Measurements from ENCODE around the gene EGFLAM. TPM values are rescaled to one million over a fixed set of nuclear protein-coding genes. Genes with fewer than 3 reads are reported as not detected.

Gene EGFLAM
- total RNA-seq, 1 experiment from 2014 or later: not detected

DNA sequence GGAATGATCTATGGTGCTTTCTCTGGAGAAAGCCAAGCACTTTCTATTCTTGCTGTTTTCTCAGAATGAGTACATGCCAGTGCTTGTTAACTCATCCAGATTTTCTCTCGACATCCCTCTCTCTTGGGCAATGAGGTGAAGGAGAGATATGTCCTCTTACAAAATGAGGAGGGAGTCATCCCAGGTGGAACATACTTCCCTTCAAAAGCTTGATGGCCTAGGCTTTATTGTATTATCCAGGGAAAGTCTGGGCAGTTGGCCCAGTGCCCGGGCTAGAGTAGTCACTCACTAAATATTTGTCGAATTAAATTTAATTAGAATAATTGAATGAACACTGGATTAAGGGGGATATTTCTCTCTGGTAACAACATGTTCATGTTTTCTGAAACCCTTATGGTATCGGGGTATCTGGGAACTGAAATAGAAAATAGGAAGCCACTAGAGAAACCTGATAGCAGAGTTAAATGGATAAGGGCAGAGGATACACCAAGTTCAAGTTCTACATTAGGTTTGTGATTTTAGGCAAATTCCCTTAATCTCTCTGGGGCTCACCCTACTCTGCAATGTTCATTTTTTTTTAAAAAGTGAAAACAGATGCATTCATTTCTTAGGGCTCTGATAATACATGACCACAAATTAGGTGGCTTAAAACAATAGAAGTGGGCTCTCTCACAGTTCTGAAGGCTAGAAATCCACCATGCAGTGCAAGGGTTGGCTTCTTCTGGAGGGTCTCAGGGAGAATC, 198.5 kb downstream of the EGFLAM start:
- no peak for DNase-seq (ENCODE audit: low spot score)
- in situ Hi-C loops (cut with HindIII; ENCODE audit: low sequenced_read_pairs): no loop called here

DNA sequence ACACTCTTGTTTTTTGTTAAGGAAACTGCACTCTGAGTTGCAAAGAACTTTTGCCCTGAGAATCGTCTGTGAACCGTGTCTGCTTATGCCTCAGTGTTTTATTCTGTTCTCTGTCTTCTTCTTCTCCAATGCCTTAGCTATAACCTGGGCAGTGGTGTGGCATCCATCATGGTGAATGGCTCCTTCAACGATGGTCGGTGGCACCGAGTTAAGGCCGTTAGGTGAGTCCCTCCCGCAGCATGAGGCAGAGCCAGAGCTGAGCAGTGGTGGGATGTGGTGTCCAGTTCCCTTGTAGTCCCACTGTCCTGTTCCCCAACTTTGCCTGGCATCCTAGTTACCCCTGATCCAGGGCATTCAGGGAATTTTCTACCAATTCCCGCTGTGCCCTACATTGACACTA, 199.8 kb downstream of the EGFLAM start:
- DNase-seq (ENCODE audit: low spot score): no peak
- in situ Hi-C loops (cut with HindIII; ENCODE audit: low sequenced_read_pairs): no loop called here

DNA sequence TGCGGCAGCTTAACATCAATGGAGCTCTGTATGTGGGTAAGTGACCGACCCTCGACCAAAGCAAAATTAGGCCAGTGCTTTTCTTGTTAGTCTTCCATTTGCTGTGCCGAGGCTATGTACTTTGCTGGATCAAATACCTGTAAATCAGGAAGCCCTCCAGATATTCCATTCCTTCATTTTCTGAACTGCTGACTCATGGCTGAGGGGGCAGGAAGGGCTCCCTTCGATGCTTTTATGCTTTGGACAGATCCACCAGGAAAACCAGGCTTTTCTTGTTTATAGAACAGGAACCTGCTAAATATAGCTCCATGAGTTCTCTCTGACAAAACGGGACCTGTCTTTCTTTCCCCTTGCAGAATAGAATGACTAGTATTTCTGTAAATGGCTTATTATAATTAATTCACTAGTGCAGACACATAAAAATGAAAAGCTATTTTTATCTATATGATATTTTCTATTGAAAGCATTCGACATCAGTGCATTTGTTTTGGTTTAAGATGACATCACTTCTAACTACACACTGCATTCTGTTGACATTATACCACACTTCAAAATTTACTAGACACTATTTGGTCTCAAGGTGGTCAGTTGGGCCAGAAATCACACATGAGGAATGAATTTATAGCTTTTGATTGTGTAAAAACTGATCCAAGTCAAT, 204.7 kb downstream of the EGFLAM start:
- in situ Hi-C loops (cut with HindIII; ENCODE audit: low sequenced_read_pairs): no loop called here
- no peak for DNase-seq (ENCODE audit: low spot score)

DNA sequence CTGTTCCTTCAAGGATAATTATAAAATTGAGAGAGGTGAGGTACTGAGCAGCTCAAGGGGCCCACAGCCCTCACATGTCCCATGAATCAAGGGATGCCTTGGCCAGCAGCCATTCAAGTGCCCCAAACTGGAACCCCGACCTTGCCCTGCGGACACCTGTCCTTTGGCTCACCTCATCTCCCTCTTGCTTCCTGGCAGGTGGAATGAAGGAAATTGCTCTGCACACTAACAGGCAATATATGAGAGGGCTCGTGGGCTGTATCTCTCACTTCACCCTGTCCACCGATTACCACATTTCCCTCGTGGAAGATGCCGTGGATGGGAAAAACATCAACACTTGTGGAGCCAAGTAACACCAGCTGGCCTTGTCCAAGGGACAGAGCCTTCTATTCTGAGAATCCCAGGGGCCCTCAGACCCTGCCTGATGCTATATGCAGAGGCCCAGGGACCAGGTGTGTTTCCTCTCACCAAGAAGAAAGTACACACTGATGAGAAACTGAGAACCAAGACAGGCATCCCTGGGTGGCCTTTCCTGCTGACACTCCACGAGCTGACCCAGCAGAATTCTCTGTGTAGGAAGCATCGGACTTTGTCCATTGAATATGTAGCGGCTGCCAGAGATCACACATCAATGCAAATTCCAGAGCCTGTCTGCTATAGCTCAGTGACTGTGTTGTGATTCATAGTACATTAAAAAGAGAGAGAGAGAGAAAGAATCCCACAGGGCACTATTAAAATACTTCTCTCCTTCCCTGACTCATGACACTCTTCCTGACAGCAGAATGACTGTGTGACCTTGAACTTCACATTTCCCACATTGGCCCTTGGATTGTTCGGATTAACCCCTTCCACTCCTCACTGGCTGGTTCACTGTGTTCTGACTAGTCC, 205.5 kb downstream of the EGFLAM start:
- DNase-seq (ENCODE audit: low spot score): no peak
- in situ Hi-C loops (cut with HindIII; ENCODE audit: low sequenced_read_pairs): no loop called here

DNA sequence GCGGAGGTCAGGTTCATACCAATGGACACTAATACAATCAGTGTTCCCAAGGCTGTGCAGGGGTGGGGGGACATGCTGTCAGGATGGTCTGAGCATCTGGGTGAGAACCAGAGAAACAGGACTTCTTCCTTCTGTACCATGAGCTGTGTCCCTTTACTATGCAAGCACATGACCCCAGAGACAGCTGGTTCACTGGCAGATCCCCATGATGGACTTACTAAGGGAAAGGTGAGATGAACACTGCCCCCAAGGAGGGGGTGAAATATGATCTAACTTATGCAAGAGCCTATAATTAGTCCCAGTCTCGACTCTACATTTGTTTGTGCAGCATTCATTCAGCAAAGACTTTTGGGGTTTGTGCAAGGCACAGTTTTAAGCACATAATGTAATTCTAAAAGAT, 206.7 kb downstream of the EGFLAM start:
- no peak for DNase-seq (ENCODE audit: low spot score)
- in situ Hi-C loops (cut with HindIII; ENCODE audit: low sequenced_read_pairs): no loop called here

DNA sequence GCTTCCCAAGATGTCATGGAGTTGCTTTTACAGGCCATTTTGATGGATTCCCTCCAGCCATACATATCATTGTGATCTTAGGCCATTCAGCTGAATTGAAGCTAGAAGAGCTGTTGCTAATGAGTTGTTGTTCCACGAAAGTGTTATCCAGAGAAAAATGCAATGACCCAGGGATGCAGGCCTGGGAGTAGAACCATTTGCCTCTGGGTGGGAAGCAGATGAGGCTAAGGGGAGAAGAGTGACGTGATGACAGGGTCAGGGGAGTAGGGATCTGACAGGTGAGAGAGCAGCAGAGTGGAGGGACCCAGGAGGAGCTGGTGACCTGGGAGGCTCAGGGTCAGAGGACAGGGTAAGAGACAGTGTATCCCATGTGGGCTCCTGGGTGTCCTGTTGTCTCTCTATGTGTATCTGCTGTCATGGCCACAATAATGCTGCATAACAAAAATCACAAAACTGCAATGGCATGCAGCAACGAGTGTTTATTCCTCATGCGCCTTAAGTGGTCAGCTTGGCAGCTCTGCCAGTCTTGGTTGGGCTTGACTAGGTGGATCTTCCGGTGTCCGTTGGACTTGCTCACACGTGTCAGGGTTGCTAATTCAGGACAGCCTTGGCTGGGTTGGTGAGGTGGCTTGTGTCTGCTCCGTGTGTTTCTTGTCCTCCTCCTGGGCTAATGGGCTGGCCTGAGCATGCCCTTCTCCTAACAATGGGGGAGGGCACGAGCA, 207.5 kb downstream of the EGFLAM start:
- in situ Hi-C loops (cut with HindIII; ENCODE audit: low sequenced_read_pairs): no loop called here
- no peak for DNase-seq (ENCODE audit: low spot score)

DNA sequence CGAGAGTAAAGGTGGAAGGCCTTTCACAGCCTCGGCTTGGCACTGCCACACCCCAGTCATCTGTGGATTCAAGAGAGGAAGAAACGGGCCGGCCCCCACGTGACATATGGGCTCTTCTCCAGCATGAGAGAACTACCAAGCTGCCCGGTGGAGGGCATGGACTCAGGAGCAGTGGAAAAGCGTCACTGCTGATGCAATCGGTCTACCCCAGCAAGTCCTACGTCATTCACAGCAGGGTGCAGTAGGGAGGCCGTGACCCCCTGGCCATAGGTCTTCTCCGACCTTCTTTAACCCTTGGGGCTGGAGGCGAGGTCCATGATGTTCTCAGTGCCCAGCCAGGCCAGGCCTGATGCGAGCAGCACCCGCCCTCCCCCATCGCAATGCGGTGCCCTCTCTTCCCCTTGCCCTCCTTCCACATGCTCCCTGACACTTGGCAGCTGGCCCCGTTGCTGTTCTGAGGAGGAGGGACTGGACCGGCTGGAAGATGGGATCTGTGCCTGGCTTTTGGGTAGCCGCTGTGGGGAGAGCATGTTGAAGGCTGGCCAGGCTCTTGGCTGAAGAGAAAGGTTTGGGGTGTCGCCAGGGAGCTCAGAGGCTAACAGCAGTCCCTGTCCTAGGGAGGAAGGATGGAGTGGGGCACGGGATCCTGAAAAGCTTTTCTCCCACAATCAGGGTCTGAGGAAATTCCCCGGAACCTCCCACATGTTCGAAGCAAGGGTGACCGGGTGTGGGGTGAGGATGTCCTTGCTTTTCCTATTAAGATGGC, 208.2 kb downstream of the EGFLAM start:
- in situ Hi-C loops (cut with HindIII; ENCODE audit: low sequenced_read_pairs): no loop called here
- peak; percentile 88 for DNase-seq (ENCODE audit: low spot score)

DNA sequence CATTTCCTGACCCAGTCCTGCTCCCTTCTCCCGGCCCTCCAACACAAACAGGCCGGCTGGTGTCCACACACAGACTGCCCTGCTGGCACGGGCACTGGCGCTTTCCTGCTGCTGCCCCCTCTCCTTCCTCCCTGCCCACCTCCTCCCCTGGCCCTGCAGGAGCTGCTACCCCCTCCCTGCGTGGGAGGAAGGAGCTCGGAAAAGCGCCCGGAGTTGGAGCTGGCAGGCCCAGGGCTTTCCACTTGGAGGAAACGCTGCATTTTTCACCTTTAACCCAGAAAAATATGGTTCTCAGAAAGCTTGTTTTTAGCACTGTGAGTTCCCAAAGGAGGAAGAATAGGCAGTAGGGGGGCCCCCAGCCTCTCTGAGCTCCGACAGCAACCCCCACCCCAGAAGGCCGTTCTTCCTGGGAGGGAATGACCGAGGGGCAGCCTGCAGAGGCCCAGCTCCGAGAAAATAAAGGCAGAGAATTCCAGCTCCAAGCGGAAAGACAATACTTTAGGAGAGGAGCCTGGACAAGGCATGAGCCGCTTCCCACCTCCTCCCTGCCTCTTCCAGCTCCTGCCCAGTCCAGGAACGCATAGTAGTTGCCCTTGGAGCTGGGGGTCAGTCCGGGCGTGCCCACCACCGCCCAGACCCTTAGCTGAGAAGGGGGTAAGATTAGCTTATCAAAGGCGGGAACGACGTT, 209.1 kb downstream of the EGFLAM start:
- in situ Hi-C loops (cut with HindIII; ENCODE audit: low sequenced_read_pairs): no loop called here
- peak; percentile 57 for DNase-seq (ENCODE audit: low spot score)

DNA sequence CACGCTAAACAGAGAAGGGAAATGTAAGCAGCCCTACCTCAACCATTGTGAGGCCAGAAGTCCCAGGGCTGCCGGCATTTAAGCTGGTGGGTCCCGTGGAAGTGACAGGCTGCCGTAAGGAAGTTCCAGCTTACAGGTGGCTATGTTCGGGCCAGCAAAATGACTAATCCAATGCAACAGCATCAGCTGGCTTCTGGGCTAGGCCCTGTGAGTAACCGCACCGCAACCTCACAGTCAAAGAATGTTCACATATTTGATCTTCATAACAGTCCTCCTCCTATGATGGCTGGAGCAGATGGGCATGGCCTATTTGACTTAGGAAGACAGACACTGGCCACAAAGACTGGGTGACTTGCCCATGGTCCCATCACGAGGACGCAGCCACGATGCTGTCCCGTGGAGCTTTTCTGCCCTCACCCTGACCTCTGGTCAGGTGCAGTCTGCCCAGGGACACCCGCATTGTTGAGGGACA, 209.9 kb downstream of the EGFLAM start:
- in situ Hi-C loops (cut with HindIII; ENCODE audit: low sequenced_read_pairs): no loop called here
- no peak for DNase-seq (ENCODE audit: low spot score)

DNA sequence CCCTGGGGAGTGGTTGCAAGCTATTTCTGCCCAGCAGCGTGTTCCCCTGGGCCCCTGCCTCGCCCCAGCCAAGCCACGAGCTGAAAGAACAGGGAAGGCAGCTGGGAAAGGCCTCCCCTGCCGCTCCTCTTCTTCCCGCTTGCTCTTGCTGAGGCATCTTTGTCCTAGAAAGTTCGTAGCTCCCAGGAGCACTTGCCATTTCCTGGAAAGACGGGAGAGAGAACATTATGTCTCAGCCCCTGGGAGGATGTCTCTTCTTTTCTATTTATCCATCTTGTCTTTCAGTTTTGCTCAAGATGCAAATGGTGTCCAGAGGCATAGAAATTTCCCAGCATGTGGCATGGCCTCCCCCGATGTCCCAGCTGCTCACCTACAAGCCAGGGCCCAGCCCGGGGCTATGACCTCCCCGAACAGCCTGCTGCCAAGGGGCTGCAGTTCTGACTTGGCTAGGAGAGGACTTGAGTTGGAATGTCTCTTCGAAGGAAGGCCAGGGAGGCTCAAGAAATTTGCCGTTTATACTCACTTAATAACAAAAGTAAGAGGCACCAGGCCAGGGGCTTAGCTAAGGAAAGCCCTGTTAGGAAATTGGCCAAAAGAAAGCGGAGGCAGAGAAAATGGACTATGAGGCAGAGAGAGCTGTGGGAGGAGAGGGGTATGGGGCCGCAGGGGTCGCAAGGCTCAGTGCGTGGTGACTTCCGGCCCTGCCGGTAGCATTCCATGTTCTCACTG, 210.8 kb downstream of the EGFLAM start:
- peak; percentile 23 for DNase-seq (ENCODE audit: low spot score)
- in situ Hi-C loops (cut with HindIII; ENCODE audit: low sequenced_read_pairs): no loop called here

DNA sequence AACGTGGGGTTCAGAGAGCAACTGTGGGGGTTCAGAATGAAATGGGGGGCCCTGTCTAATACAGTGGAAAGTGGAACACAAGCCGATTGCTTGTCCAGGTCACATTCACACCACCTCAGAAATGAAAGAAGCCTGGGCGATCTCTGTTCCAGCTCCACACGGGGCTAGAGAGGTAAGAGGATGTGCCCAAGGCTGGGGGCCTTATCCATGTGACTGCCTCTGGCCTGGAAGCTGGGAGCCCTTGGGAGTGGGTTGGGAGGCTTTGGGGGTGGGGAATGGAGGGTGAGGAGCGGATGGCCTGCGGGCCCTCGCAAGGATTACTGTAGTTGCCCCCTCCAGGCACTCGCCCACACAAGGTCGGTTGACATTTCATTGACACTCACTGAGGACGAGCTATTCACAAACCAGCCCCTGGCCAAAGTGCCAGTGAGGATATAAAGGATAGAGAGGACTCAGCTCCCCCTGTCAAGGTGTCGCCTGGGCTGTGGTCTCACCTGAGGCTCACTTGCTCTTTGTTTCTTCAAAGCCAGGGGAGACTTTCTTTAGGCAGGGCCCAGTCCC, 211.4 kb downstream of the EGFLAM start:
- DNase-seq (ENCODE audit: low spot score): no peak
- in situ Hi-C loops (cut with HindIII; ENCODE audit: low sequenced_read_pairs): no loop called here

DNA sequence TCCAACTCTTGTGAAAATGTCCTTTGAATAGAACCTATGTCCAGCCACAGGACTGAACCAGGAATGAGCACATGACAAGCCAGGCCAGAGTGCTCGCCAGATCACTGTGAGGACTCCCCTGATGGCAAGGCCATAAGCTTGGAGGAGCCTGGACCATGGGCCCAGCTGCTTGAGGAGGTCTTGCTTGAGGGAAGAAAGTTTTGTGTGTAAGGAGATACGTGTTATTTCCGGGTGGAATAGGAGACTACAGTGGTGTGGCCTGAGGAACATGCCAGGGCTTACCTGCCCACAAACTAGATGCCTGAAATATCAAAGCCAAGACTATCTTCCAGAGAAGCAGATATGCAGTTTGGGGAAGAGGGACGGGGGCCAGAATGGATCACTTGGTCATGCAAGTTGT, 213.3 kb downstream of the EGFLAM start:
- in situ Hi-C loops (cut with HindIII; ENCODE audit: low sequenced_read_pairs): no loop called here
- no peak for DNase-seq (ENCODE audit: low spot score)

DNA sequence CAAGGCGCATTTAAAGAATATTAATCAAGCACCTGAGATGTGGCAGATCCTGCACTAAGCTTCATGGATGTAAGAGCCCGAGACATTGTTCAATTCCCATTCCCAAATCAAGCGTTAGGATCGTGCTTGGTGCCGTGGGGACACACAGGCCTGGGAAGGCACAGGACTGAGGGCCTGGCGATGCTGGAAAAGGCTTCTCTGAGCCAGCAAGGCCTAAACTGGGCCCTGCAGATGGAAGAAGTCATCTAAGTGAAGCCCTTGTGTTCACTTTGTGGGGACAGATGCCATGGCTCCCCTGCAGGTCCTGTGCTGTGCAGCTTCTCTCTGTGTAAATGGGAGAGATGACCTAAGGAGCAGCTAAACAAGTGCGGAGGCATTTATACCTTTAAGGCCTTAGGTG, 214.2 kb downstream of the EGFLAM start:
- in situ Hi-C loops (cut with HindIII; ENCODE audit: low sequenced_read_pairs): no loop called here
- DNase-seq (ENCODE audit: low spot score): no peak

DNA sequence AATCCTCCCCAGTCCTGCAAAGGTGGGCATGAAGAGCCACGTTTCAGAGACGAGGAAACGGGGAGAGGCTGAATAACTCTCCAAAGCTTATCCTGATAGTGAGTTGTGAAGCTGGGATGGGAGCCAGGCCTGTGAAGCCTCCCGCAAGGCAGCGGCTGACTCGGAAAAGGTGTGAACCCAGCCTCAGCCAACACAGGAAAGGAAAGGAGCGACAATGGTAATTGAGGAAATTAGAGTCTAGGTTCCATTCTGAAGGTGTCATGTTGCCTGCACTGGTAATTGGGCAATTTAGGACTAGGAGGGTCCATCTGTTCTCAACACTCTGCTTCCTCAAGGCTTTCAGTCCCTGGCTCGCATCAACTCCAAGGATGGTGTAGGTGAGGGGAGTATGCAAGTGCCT, 214.6 kb downstream of the EGFLAM start:
- in situ Hi-C loops (cut with HindIII; ENCODE audit: low sequenced_read_pairs): no loop called here
- peak; percentile 80 for DNase-seq (ENCODE audit: low spot score)

DNA sequence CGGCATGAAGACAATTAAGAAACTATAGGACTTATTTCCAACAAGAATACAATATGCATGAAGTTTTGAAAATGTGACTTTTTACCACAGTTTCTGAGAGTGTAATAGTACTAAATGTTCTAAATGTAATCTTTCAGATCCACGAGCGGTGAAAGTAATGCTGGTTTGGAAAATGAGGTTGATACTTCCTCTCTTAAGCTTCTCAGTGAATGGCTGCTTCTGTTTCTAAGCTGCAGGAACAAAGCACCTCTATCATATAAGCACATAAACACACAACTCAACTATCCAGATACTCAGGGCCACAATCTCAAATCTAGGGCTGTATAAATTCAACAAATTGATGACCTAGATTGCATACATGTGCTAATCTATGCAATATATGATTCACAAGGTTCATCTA, 219.8 kb downstream of the EGFLAM start:
- no peak for DNase-seq (ENCODE audit: low spot score)
- in situ Hi-C loops (cut with HindIII; ENCODE audit: low sequenced_read_pairs): no loop called here

DNA sequence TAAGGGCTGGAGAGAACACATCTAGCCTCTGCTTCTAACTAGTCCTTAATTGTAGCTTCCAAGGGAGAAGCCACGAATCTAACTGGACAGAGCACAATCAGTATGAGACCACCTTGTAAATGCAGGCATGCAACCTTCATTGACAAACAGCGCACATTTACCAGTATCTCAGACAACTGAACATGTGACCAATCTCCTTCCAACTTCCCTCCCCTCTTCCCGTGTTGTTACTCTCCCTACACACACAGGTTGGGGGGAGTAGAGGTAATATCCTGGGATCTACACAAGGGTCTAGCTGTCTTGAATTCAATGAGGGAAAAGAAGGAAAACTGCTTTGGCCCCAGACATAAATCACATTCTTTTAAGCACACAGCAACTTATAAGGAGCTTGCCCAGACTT, 220.5 kb downstream of the EGFLAM start:
- no peak for DNase-seq (ENCODE audit: low spot score)
- in situ Hi-C loops (cut with HindIII; ENCODE audit: low sequenced_read_pairs): no loop called here

DNA sequence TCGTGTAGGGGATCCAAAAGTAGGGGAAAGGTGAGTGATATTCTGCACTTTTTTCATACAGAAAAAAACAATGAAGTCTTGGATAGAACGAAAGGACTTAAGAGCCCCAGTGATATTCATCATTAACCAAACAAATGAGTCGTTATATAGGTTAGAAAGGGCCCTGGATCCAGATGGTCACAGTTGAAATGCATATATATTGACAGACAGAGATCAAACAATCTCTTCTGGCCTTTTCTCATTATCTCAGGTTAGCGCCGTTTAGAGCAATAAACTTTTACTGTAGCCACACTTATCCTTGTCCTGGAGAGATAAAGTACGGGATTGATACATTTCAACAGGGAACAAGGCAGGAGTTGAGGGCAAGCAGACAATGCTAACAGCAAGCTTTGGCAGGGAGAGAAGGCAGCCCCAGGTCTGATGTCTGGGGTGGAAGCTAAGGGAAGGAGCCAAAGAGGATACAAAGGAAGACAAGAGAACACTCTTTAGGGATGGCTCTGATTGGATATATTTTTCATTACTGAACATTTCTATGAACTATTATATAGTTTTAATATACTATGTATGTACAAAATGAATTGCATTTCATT, 221.1 kb downstream of the EGFLAM start:
- in situ Hi-C loops (cut with HindIII; ENCODE audit: low sequenced_read_pairs): no loop called here
- DNase-seq (ENCODE audit: low spot score): no peak

All from G401 (cell line).